ENCODE results near the gene MAP4K4. TPM values are rescaled to one million over a fixed set of nuclear protein-coding genes. Genes with fewer than 3 reads are reported as not detected.

The MAP4K4 gene
- total RNA-seq, 3 donors from 2014 or later = 30.7 to 36.9 (median 34.7) TPM

DNA sequence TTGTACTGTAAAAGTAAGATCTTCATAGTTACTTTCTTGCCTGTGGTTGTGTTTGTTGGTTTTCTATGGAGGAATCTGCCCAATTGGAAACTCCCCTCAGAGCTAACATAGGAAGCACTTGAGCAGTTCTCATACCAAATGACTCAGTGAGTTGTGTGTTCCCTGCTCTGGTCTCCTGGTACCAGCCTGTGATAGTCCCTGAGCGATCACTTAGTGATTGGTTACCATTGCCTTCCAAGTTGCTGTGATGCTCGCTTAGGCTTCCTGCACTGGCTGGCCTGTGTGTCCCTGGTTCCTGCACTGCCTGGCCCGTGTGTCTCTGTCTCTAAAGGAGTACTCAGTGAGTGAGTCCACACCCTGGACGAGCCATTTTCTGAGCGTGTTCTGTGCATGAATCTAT is 133.0 kb downstream of the MAP4K4 start:
- ATAC-seq (peak; percentile 82 to 89), DNase-seq (no peak)
- Mint-ChIP-seq H3K27me3 (ENCODE audit: low read depth) (no peaks in the 10 kb centered on the region), H3K4me3 (no peak overlapping the region), H3K36me3 (ENCODE audit: insufficient read depth) (peaks cover 33% of the 10 kb centered on the region), H3K9me3 (no peaks in the 10 kb centered on the region), H3K4me1 (ENCODE audit: low read depth) (peaks cover 58% of the 10 kb centered on the region)

DNA sequence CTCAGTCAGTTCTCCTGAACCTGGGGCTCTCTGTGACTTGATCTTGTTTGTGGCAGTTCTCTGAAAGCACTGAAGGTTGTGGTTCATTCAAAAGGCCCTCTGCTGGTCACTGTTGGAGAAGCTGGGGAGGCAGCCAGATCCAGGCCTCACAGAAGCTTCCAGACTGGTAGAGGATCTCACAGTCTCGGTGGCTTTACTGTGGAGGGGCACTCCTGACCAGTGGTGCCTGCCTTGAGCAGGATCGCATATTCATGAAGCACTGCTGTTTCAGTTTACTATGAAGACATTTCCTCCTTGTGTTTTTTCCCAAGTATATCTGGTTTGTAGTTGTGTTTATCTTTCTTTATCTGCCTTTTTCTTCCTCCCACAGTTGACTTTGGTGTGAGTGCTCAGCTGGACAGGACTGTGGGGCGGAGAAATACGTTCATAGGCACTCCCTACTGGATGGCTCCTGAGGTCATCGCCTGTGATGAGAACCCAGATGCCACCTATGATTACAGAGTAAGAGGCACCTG is 133.9 kb downstream of the MAP4K4 start:
- Mint-ChIP-seq H3K4me1 (ENCODE audit: low read depth) (peaks cover 52% of the 10 kb centered on the region), H3K9me3 (no peaks in the 10 kb centered on the region), H3K36me3 (ENCODE audit: insufficient read depth) (peaks cover 35% of the 10 kb centered on the region), H3K27me3 (ENCODE audit: low read depth) (no peaks in the 10 kb centered on the region), H3K4me3 (no peak overlapping the region)
- DNase-seq = peak; percentile 54
- ATAC-seq = peak; percentile 49 to 53

DNA sequence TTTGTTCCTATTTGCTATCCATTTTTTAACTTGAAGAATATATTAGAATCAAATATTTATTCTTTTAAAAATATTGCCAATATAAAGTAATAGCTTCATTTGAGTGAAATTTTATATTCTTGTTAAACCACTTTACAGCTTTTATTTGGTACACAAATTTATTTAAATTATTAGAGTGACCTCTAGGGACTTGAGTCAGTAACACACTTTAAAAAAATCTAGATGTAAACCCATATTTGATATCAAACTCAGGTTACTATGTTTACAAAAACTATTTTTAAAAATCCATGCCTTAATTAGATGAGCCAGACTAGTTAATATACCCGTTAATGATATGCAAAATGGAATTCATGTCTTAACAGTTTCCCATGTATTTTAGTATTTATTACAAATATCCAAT is 134.6 kb downstream of the MAP4K4 start:
- Mint-ChIP-seq H3K4me1 (ENCODE audit: low read depth) (peaks cover 45% of the 10 kb centered on the region), H3K27me3 (ENCODE audit: low read depth) (no peaks in the 10 kb centered on the region), H3K9me3 (no peaks in the 10 kb centered on the region), H3K36me3 (ENCODE audit: insufficient read depth) (peaks cover 37% of the 10 kb centered on the region), H3K4me3 (no peak overlapping the region)
- ATAC-seq = no peak
- no peak for DNase-seq

DNA sequence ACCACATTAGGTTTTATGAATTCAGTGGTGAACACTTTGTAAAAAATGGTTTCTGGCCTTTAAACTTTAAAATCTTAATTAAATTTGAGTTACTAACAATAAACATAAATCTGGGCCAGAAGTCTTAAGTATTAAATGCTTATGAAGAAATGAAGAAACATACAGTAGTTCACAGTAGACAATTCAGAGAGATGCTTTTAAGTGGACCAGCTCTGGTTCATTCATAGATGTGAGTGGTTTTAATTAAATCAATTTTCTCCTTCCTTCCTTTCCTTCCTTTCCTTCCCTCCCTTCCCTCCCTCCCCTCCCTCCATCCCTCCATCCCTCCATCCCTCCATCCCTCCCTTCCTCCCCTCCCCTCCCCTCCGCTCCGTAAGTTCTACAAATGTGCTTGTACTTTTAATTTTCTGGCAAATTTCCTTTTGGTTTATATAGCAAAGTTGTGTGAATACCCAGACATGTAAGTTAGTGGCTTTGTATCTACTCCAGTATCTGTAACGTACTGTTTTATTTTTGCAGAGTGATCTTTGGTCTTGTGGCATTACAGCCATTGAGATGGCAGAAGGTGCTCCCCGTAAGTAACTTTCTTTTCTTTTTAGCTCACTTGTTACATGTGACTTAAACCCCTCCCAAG is 136.5 kb downstream of the MAP4K4 start:
- DNase-seq (no peak), ATAC-seq (no peak)
- Mint-ChIP-seq H3K4me1 (ENCODE audit: low read depth) (peaks cover 28% of the 10 kb centered on the region), H3K27me3 (ENCODE audit: low read depth) (no peaks in the 10 kb centered on the region), H3K4me3 (no peak overlapping the region), H3K9me3 (no peaks in the 10 kb centered on the region), H3K36me3 (ENCODE audit: insufficient read depth) (peaks cover 54% of the 10 kb centered on the region)

DNA sequence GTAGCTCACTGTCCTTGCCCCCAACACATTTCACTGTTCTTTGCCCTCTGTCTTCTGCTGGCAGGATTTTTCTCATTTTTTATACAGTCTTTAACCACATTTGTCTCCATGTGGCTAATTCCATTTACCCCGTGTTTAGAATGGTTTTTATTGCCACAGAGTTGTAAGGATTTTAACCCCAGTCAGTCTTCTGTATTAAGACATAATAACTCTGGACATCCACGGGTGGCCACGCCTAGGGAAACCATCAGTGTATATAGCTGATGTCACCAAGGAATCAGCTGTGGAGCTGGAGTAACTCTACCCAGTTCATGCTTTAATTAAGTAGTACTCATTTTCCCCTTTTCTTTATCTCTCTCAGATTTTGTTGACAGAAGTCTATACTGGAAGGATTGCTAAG is 139.8 kb downstream of the MAP4K4 start:
- Mint-ChIP-seq H3K36me3 (ENCODE audit: insufficient read depth) (peaks cover 69% of the 10 kb centered on the region), H3K9me3 (no peaks in the 10 kb centered on the region), H3K4me1 (ENCODE audit: low read depth) (peaks cover 19% of the 10 kb centered on the region), H3K27me3 (ENCODE audit: low read depth) (no peaks in the 10 kb centered on the region), H3K4me3 (no peak overlapping the region)
- DNase-seq (no peak), ATAC-seq (no peak)

DNA sequence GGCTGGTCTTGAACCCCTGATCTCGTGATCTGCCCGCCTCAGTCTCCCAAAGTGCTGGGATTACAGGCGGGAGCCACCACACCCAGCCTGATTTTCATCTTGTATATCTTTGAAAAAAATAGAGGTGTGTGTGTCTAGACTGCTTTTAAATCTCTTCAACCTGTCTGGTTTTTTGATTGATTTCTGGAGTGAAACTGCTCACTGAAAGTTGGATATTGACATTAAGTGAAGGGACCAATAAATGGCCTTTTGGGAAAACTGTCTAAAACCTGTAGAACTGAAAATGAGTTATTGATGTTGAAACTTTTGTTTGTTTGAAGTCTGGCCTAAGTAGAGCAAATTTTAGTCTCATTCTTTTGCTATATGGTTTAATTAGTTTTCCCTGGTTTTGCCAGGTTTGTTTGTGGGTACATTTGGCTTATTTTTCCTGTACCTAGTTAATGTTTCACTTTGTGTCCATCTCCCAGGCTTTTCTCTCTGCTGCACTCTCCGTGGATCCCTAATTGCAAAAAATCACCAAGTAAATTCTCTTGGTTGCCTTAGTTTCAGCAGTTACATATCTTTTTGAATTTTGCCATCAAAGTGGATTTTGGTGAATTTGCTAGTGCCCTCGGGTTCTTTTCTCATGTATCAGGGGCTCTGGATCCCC is 144.3 kb downstream of the MAP4K4 start:
- H3K4me3 Mint-ChIP-seq = no peak overlapping the region
- H3K4me1 Mint-ChIP-seq (ENCODE audit: low read depth) = peaks cover 26% of the 10 kb centered on the region
- DNase-seq (no peak), ATAC-seq (no peak)
- H3K9me3 Mint-ChIP-seq = no peaks in the 10 kb centered on the region
- H3K36me3 Mint-ChIP-seq (ENCODE audit: insufficient read depth) = peaks cover 70% of the 10 kb centered on the region
- H3K27me3 Mint-ChIP-seq (ENCODE audit: low read depth) = no peaks in the 10 kb centered on the region

DNA sequence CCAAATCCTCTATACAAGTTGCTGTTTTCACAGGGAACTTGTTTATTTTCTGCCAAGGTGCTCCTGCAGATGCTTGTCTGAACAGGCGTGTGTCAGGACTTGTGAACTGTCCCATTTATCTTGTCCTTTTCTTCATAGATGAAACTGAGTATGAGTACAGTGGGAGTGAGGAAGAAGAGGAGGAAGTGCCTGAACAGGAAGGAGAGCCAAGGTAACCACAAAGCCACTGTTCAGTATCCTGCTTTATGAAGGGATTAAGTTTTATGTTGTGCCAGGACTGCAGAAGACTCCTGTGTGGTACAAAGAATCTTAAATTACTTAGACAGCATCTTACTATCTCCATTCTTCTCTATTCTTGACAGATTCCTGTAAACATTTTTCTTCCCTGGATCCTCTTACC is 145.0 kb downstream of the MAP4K4 start:
- peaks cover 64% of the 10 kb centered on the region for H3K36me3 Mint-ChIP-seq (ENCODE audit: insufficient read depth)
- no peak for ATAC-seq
- peaks cover 24% of the 10 kb centered on the region for H3K4me1 Mint-ChIP-seq (ENCODE audit: low read depth)
- no peaks in the 10 kb centered on the region for H3K9me3 Mint-ChIP-seq
- H3K27me3 Mint-ChIP-seq (ENCODE audit: low read depth) = no peaks in the 10 kb centered on the region
- no peak for DNase-seq
- no peak overlapping the region for H3K4me3 Mint-ChIP-seq

DNA sequence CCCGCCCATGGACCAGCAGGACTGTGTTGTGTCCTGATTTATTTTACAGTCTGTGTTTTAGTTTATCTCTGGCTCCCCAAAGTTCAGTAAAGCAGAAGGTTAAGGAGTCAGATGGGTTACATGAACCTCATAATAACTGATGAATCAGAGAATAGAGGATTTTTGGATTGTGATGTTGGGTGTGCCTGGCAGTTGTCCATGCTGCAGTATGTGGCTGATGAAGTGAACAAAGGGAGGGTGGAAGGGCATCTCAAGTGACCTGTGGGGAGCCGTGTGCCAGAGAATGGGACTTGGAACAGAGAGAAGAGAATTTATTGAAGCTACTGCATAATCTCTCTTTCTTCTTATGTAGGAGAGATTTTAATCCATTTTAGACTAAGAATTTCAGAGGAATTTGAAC is 145.5 kb downstream of the MAP4K4 start:
- no peaks in the 10 kb centered on the region for H3K9me3 Mint-ChIP-seq
- H3K4me3 Mint-ChIP-seq = no peak overlapping the region
- peaks cover 24% of the 10 kb centered on the region for H3K4me1 Mint-ChIP-seq (ENCODE audit: low read depth)

DNA sequence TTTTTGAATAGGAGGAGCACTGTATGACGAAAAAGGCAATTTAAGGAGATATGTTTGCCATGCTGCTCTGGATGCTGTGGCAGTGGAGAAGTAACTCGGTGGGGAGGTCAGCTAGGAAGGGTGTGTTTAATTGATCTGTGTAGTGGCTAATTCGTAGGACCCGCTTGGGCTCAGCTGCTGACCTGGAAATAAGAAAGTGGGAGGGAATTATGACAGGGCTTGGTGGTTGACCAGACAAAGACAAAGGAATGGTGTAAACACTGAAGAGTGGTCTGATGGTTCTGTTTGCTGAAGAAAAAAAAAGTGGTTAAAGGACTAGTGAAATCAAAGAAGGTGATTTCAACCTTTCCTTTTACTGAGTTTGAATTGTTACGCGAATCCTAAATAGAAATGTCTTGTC is 146.0 kb downstream of the MAP4K4 start:
- Mint-ChIP-seq H3K4me3 (no peak overlapping the region), H3K4me1 (ENCODE audit: low read depth) (peaks cover 24% of the 10 kb centered on the region), H3K27me3 (ENCODE audit: low read depth) (no peaks in the 10 kb centered on the region), H3K9me3 (no peaks in the 10 kb centered on the region), H3K36me3 (ENCODE audit: insufficient read depth) (peaks cover 54% of the 10 kb centered on the region)
- DNase-seq = no peak
- ATAC-seq = no peak

More for the DNA sequence above, 145.5 kb downstream of the MAP4K4 start:
- Mint-ChIP-seq H3K36me3 (ENCODE audit: insufficient read depth) (peaks cover 58% of the 10 kb centered on the region), H3K27me3 (ENCODE audit: low read depth) (no peaks in the 10 kb centered on the region)
- DNase-seq (no peak), ATAC-seq (no peak)

DNA sequence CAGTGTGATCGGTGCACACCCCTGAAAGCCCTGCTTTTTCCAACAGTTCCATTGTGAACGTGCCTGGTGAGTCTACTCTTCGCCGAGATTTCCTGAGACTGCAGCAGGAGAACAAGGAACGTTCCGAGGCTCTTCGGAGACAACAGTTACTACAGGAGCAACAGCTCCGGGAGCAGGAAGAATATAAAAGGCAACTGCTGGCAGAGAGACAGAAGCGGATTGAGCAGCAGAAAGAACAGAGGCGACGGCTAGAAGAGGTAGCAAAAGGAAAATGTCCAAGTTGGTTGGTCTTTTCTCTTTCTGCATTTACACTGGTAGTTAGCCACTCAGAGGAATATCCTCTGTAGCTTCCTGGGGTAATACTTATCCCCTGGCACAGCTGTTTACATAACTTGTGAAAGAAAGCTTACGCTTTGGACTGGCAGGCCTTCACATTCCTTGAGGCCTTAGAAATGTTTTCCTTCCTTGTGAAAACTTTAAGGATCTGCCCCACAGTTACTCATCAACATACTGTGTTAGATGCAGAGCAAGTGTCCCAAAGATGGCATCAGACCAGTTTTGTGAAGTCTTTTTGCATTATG is 146.6 kb downstream of the MAP4K4 start:
- peaks cover 52% of the 10 kb centered on the region for H3K36me3 Mint-ChIP-seq (ENCODE audit: insufficient read depth)
- ATAC-seq (no peak), DNase-seq (no peak)
- H3K4me1 Mint-ChIP-seq (ENCODE audit: low read depth) = peaks cover 24% of the 10 kb centered on the region
- no peaks in the 10 kb centered on the region for H3K9me3 Mint-ChIP-seq
- H3K4me3 Mint-ChIP-seq = no peak overlapping the region
- no peaks in the 10 kb centered on the region for H3K27me3 Mint-ChIP-seq (ENCODE audit: low read depth)

DNA sequence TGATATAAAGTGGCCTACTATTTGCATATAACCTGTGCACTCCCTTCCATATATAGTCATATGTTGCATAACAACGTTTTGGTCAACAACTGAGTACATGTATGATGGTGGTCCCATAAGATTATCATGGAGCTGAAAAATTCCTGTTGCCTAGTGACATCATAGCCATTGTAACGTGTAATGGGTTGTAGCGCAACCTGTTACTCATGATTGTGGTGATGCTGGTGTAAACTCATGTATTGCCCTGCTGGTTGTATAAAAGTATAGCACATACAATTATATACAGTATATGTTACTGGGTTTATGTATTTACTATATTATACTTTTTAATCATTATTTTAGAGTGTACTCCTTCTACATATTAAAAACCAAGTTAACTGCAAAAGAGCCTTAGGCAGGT is 149.5 kb downstream of the MAP4K4 start:
- ATAC-seq = no peak
- DNase-seq = no peak
- H3K36me3 Mint-ChIP-seq (ENCODE audit: insufficient read depth) = peaks cover 36% of the 10 kb centered on the region
- no peaks in the 10 kb centered on the region for H3K9me3 Mint-ChIP-seq
- H3K4me3 Mint-ChIP-seq = no peak overlapping the region
- no peaks in the 10 kb centered on the region for H3K27me3 Mint-ChIP-seq (ENCODE audit: low read depth)
- peaks cover 11% of the 10 kb centered on the region for H3K4me1 Mint-ChIP-seq (ENCODE audit: low read depth)

DNA sequence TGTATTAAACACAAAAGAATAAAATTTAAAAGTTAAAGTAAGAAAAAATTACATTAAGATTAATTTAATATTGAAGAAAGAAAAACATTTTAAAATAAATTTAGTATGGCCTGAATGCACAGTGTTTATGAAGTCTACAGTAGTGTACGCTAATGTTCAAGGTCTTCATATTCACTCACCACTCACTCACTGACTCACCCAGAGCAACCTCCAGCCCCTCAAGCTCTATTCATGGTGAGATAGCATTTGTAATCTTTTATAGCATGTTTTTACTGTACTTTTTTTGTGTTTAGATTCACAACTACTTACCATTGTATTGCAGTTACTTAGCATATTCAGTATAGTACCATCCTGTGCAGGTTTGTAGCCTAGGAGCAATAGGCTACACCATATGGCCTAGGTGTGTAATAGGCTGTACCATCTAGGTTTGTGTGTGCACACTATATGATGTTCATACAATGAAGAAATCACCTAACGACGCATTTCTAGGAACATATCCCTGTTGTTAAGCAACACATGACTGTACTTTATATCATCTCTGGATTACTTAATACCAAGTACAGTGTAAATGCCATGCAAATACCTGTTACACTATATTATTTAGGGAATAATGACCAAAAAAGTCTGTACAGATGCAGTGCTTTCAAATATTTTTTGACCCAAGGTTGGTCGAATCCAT is 150.3 kb downstream of the MAP4K4 start:
- DNase-seq (no peak), ATAC-seq (no peak)
- Mint-ChIP-seq H3K4me3 (no peak overlapping the region), H3K27me3 (ENCODE audit: low read depth) (no peaks in the 10 kb centered on the region), H3K36me3 (ENCODE audit: insufficient read depth) (peaks cover 34% of the 10 kb centered on the region), H3K9me3 (no peaks in the 10 kb centered on the region), H3K4me1 (ENCODE audit: low read depth) (peaks cover 3% of the 10 kb centered on the region)

DNA sequence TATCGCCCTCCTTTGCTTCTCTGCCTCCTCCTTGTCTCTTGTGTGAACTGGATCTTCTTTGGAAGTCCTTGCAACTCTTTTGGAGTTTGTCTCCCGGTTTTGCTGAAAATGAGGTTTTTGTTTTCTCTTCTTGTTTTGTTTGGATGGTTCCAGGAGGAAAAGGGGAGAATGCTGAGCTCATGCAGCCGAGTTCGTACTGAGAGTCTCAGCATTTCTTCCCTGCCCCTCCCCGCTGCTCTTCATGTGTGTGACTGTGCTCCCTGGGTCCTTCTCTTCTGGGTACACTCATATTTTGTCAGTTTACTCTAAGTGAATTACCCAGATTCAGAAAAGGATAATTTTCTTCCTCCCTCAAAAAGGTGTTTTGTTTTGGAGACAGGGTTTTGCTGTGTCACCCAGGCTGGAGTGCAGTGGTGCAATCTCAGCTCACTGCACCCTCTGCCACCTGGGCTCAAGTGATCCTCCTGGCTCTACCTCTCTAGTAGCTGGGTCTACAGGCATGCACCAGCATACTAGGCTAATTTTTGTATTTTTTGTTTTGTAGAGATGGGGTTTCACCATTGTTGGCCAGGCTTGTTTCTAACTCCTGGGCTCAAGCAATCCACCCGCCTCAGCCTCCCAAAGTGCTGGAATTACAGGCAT is 151.4 kb downstream of the MAP4K4 start:
- no peak for ATAC-seq

DNA sequence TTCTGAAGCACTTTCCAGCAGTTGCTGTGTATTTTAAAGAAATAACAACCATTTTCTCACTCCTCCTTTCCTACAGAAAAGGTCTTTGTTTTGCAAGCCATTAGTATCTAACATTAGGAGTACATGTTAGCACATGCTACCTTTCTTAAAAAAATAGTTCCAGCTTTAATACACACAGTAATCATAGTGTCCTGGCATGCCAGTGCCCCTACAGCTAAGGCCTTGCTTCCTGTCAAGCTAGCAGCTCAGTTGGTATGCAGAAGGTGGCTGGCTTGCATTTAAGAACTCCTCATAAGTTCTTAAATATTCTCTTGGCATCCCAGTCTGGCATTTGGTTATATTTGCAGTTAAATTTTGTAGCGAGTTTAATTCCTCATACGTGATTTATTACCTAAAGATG is 152.9 kb downstream of the MAP4K4 start:
- H3K9me3 Mint-ChIP-seq = no peaks in the 10 kb centered on the region
- H3K36me3 Mint-ChIP-seq (ENCODE audit: insufficient read depth) = peaks cover 34% of the 10 kb centered on the region
- no peak for ATAC-seq
- DNase-seq = no peak
- no peaks in the 10 kb centered on the region for H3K27me3 Mint-ChIP-seq (ENCODE audit: low read depth)
- peaks cover 3% of the 10 kb centered on the region for H3K4me1 Mint-ChIP-seq (ENCODE audit: low read depth)
- H3K4me3 Mint-ChIP-seq = no peak overlapping the region

More for the DNA sequence above, 151.4 kb downstream of the MAP4K4 start:
- Mint-ChIP-seq H3K36me3 (ENCODE audit: insufficient read depth) (peaks cover 33% of the 10 kb centered on the region), H3K4me1 (ENCODE audit: low read depth) (peaks cover 3% of the 10 kb centered on the region), H3K27me3 (ENCODE audit: low read depth) (no peaks in the 10 kb centered on the region), H3K9me3 (no peaks in the 10 kb centered on the region), H3K4me3 (no peak overlapping the region)
- no peak for DNase-seq
